C4-2B (cell line): ENCODE results near the gene RALB.

ENCODE experiments used
- ZFX ChIP-seq: fragments of 450-650 bp; IDR thresholded peaks from 2 replicates; pipeline ENCODE4 v1.6.1; 2017
- TF ChIP-seq, protein P1 (sequence below): fragments of 450-650 bp; conservative IDR thresholded peaks from 2 replicates; pipeline ENCODE4 v1.5.1; 2017; ENCODE audit warnings: mild to moderate bottlenecking

DNA sequence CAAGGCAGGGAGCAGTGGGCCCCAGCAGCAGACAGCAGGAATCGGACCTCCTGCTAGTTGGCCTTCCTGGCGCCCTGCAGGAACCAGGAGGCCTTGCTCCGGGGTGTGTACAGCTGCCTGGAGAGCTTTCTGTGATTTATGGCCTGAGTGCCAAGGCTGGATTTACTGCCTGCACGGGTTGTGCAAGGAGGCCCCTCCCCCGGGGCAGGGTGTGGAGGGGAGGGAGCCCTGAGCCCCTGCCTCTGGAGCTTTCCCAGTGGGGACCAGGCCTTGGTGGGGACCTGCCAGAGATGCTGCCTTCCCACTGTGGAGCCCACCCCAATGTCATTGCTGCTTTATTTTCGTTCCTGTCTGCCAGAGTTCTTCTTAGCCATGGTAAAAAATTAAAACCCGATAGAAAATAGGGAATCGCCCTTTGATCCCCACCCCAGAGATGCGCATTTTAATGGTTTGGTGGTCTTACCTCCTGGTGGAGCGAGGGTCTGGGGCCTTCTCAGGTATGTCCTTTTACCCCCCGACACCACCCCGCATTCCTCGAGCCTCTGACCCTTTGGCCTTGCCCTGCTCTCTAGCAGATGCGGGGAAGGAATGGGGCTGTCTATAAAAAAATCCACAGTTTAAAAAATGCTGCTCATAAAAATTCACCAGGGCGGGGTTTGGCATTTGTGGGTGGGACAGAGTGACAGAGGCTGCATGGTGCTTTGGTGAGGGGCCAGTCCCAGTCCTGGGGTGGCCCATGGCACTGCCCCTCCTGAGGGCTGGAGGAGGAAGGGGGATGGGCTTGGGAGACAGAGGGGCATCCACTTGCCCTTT, 6.9 kb upstream of the RALB start:
- TF ChIP-seq, protein P1, sequence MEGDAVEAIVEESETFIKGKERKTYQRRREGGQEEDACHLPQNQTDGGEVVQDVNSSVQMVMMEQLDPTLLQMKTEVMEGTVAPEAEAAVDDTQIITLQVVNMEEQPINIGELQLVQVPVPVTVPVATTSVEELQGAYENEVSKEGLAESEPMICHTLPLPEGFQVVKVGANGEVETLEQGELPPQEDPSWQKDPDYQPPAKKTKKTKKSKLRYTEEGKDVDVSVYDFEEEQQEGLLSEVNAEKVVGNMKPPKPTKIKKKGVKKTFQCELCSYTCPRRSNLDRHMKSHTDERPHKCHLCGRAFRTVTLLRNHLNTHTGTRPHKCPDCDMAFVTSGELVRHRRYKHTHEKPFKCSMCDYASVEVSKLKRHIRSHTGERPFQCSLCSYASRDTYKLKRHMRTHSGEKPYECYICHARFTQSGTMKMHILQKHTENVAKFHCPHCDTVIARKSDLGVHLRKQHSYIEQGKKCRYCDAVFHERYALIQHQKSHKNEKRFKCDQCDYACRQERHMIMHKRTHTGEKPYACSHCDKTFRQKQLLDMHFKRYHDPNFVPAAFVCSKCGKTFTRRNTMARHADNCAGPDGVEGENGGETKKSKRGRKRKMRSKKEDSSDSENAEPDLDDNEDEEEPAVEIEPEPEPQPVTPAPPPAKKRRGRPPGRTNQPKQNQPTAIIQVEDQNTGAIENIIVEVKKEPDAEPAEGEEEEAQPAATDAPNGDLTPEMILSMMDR, result no peak
- no peak; the same call in 1 of the 2 replicates for TF ChIP-seq ZFX
